ENCODE data around the gene ACHE.

Gene ACHE

GRCh38 chr7:100893318-100893895 is 2.3 kb downstream of the ACHE start:
- DNase-seq (ENCODE audit: low spot score in 2 of 2), result no peak
- Mint-ChIP-seq H3K27me3 (peaks cover 35% of the 10 kb centered on the region), H3K36me3 (peaks cover 4% of the 10 kb centered on the region), H3K9me3 (no peaks in the 10 kb centered on the region), H3K4me1 (peaks cover 22% of the 10 kb centered on the region), H3K27ac (no peak overlapping the region), H3K4me3 (peak overlapping the region; percentile 77)
- no peak for ATAC-seq (ENCODE audit: low read depth)

- DNase-seq (ENCODE audit: low spot score in 2 of 2), result no peak
- H3K27me3 Mint-ChIP-seq, result peaks cover 30% of the 10 kb centered on the region
- no peaks in the 10 kb centered on the region for H3K9me3 Mint-ChIP-seq
- peaks cover 6% of the 10 kb centered on the region for H3K36me3 Mint-ChIP-seq
- H3K4me3 Mint-ChIP-seq, result no peak overlapping the region
- H3K4me1 Mint-ChIP-seq, result peaks cover 29% of the 10 kb centered on the region
- H3K27ac Mint-ChIP-seq, result no peak overlapping the region
- no peak for ATAC-seq (ENCODE audit: low read depth)
These were observed 3.0 kb downstream of the ACHE start for GRCh38 chr7:100892364-100893317.

GRCh38 chr7:100891568-100892247 is 4.0 kb downstream of the ACHE start:
- DNase-seq (ENCODE audit: low spot score in 2 of 2), result no peak
- peaks cover 27% of the 10 kb centered on the region for H3K27me3 Mint-ChIP-seq
- no peak for ATAC-seq (ENCODE audit: low read depth)
- H3K4me3 Mint-ChIP-seq, result peak overlapping the region; percentile 13
- H3K27ac Mint-ChIP-seq, result no peak overlapping the region
- H3K36me3 Mint-ChIP-seq, result peaks cover 12% of the 10 kb centered on the region
- peaks cover 36% of the 10 kb centered on the region for H3K4me1 Mint-ChIP-seq
- no peaks in the 10 kb centered on the region for H3K9me3 Mint-ChIP-seq

GRCh38 chr7:100890653-100891567 is 4.8 kb downstream of the ACHE start:
- Mint-ChIP-seq H3K9me3 (no peaks in the 10 kb centered on the region), H3K36me3 (peaks cover 20% of the 10 kb centered on the region), H3K27ac (no peak overlapping the region), H3K4me3 (peak overlapping the region; percentile 86), H3K4me1 (peaks cover 32% of the 10 kb centered on the region), H3K27me3 (peaks cover 23% of the 10 kb centered on the region)
- no peak for ATAC-seq (ENCODE audit: low read depth)
- no peak for DNase-seq (ENCODE audit: low spot score in 2 of 2)

GRCh38 chr7:100888988-100889750 is 6.5 kb downstream of the ACHE start, which contains the start of gene UFSP1:
Gene UFSP1, minus strand, starts transcription at chr7:100889715. Its CDS starts 444 bp downstream, at chr7:100889271.
- Mint-ChIP-seq H3K27me3 (peaks cover 19% of the 10 kb centered on the region), H3K27ac (peak within 1 kb of the TSS; percentile 10), H3K4me1 (peaks cover 34% of the 10 kb centered on the region), H3K9me3 (no peaks in the 10 kb centered on the region), H3K4me3 (peak within 1 kb of the TSS; percentile 86), H3K36me3 (peaks cover 35% of the 10 kb centered on the region)
- peak in 1 of 2 donors; percentile 54 for DNase-seq (ENCODE audit: low spot score in 2 of 2)
- no peak for ATAC-seq (ENCODE audit: low read depth)

- peaks cover 32% of the 10 kb centered on the region for H3K4me1 Mint-ChIP-seq
- H3K36me3 Mint-ChIP-seq, result peaks cover 39% of the 10 kb centered on the region
- no peak for ATAC-seq (ENCODE audit: low read depth)
- H3K4me3 Mint-ChIP-seq, result peak overlapping the region; percentile 86
- no peak for DNase-seq (ENCODE audit: low spot score in 2 of 2)
- H3K27me3 Mint-ChIP-seq, result peaks cover 17% of the 10 kb centered on the region
- peak overlapping the region; percentile 87 for H3K27ac Mint-ChIP-seq
- H3K9me3 Mint-ChIP-seq, result no peaks in the 10 kb centered on the region
These were observed 7.2 kb downstream of the ACHE start for GRCh38 chr7:100888291-100888987.

GRCh38 chr7:100887516-100888290 is 8.0 kb downstream of the ACHE start:
- peaks cover 14% of the 10 kb centered on the region for H3K27me3 Mint-ChIP-seq
- ATAC-seq (ENCODE audit: low read depth), result peak; percentile 75

GRCh38 chr7:100886936-100887515 is 8.7 kb downstream of the ACHE start:
- Mint-ChIP-seq H3K4me3 (peak overlapping the region; percentile 86), H3K9me3 (no peaks in the 10 kb centered on the region), H3K4me1 (peaks cover 35% of the 10 kb centered on the region), H3K36me3 (peaks cover 44% of the 10 kb centered on the region), H3K27me3 (peaks cover 10% of the 10 kb centered on the region), H3K27ac (peak overlapping the region; percentile 87)
- DNase-seq (ENCODE audit: low spot score in 2 of 2) (no peak), ATAC-seq (ENCODE audit: low read depth) (no peak)

More at GRCh38 chr7:100887516-100888290, 8.0 kb downstream of the ACHE start:
- peaks cover 35% of the 10 kb centered on the region for H3K4me1 Mint-ChIP-seq
- peak overlapping the region; percentile 87 for H3K27ac Mint-ChIP-seq
- H3K36me3 Mint-ChIP-seq, result peaks cover 44% of the 10 kb centered on the region
- H3K4me3 Mint-ChIP-seq, result peak overlapping the region; percentile 86
- H3K9me3 Mint-ChIP-seq, result no peaks in the 10 kb centered on the region
- peak; percentile 57 to 78 for DNase-seq (ENCODE audit: low spot score in 2 of 2)

GRCh38 chr7:100886142-100886935 is 9.3 kb downstream of the ACHE start:
- peak overlapping the region; percentile 87 for H3K27ac Mint-ChIP-seq
- no peaks in the 10 kb centered on the region for H3K9me3 Mint-ChIP-seq
- H3K36me3 Mint-ChIP-seq, result peaks cover 47% of the 10 kb centered on the region
- H3K27me3 Mint-ChIP-seq, result peaks cover 6% of the 10 kb centered on the region
- ATAC-seq (ENCODE audit: low read depth), result no peak
- DNase-seq (ENCODE audit: low spot score in 2 of 2), result no peak
- peaks cover 35% of the 10 kb centered on the region for H3K4me1 Mint-ChIP-seq
- H3K4me3 Mint-ChIP-seq, result peak overlapping the region; percentile 8

- DNase-seq (ENCODE audit: low spot score in 2 of 2), result no peak
- Mint-ChIP-seq H3K27ac (no peak overlapping the region), H3K9me3 (no peaks in the 10 kb centered on the region), H3K4me1 (peaks cover 33% of the 10 kb centered on the region), H3K27me3 (peaks cover 4% of the 10 kb centered on the region), H3K4me3 (no peak overlapping the region), H3K36me3 (peaks cover 52% of the 10 kb centered on the region)
- ATAC-seq (ENCODE audit: low read depth), result no peak
These were observed 10.1 kb downstream of the ACHE start for GRCh38 chr7:100885440-100886141.

Measured in memory B cell (primary cell).